ENCODE data around the gene ELMOD1. TPM values are rescaled to one million over a fixed set of nuclear protein-coding genes. Genes with fewer than 3 reads are reported as not detected.

Gene ELMOD1
- total RNA-seq, 2 experiments from 2014 or later, result not detected

- Histone ChIP-seq H3K27ac (ENCODE audit: low read depth in 1 of 2, low read length in 2 of 2) (no peak overlapping the region), H3K9me3 (ENCODE audit: control insufficient read depth in 1 of 2, insufficient read depth in 1 of 2, low read length in 2 of 2) (no peaks in the 10 kb centered on the region), H3K36me3 (ENCODE audit: insufficient read depth, low read length) (no peaks in the 10 kb centered on the region), H3K4me1 (ENCODE audit: insufficient read depth, low read length) (no peaks in the 10 kb centered on the region), H3K27me3 (ENCODE audit: control insufficient read depth in 1 of 2, insufficient read depth in 2 of 2, low read length in 2 of 2) (peaks cover 0 to 2% of the 10 kb centered on the region in 2 experiments), H3K4me3 (ENCODE audit: low read length) (no peak overlapping the region)
- Mint-ChIP-seq H3K4me3 (no peak overlapping the region), H3K9me3 (no peaks in the 10 kb centered on the region), H3K27ac (no peak overlapping the region), H3K36me3 (ENCODE audit: low read depth) (no peaks in the 10 kb centered on the region), H3K4me1 (ENCODE audit: low read depth) (no peaks in the 10 kb centered on the region), H3K27me3 (peaks cover 41% of the 10 kb centered on the region)
- ATAC-seq (ENCODE audit: poor library complexity) (no peak), DNase-seq (no peak)
- CTCF ChIA-PET, result interaction anchor here (0.9 kb wide), 1 partner anchor 14 kb away, joined by 3 read pairs; no protein-coding TSS in a partner anchor
- TF ChIP-seq CTCF (IDR thresholded peaks at IDR 0.05), result no peak
- intact Hi-C loops (cut with DNase I, micrococcal nuclease), result no loop called here
- POLR2A ChIA-PET, result no interaction called here
These were observed 119.4 kb downstream of the ELMOD1 start for GRCh38 chr11:107710301-107710700.

GRCh38 chr11:107711861-107712755, 121.2 kb downstream of the ELMOD1 start, which contains the start of gene SLN:
Gene SLN (minus strand): TSS chr11:107712056.
- POLR2A ChIA-PET, result no interaction called here
- peaks cover 46% of the 10 kb centered on the region for H3K27me3 Mint-ChIP-seq
- H3K9me3 Mint-ChIP-seq, result no peaks in the 10 kb centered on the region
- DNase-seq, result no peak
- Histone ChIP-seq H3K4me1 (ENCODE audit: insufficient read depth, low read length) (no peaks in the 10 kb centered on the region), H3K27ac (ENCODE audit: low read depth in 1 of 2, low read length in 2 of 2) (no peak within 1 kb of the TSS), H3K36me3 (ENCODE audit: insufficient read depth, low read length) (no peaks in the 10 kb centered on the region), H3K9me3 (ENCODE audit: control insufficient read depth in 1 of 2, insufficient read depth in 1 of 2, low read length in 2 of 2) (no peaks in the 10 kb centered on the region), H3K27me3 (ENCODE audit: control insufficient read depth in 1 of 2, insufficient read depth in 2 of 2, low read length in 2 of 2) (no peaks in the 10 kb centered on the region), H3K4me3 (ENCODE audit: low read length) (no peak within 1 kb of the TSS)
- intact Hi-C loops (cut with DNase I, micrococcal nuclease), result no loop called here
- CTCF ChIA-PET, result no interaction called here
- no peak within 1 kb of the TSS for H3K27ac Mint-ChIP-seq
- H3K4me3 Mint-ChIP-seq, result no peak within 1 kb of the TSS
- ATAC-seq (ENCODE audit: poor library complexity), result no peak
- no peaks in the 10 kb centered on the region for H3K4me1 Mint-ChIP-seq (ENCODE audit: low read depth)
- no peak for TF ChIP-seq CTCF (IDR thresholded peaks at IDR 0.05)
- no peaks in the 10 kb centered on the region for H3K36me3 Mint-ChIP-seq (ENCODE audit: low read depth)

GRCh38 chr11:107713009-107713408, 122.1 kb downstream of the ELMOD1 start:
- TF ChIP-seq CTCF (IDR thresholded peaks at IDR 0.05), result no peak
- no peaks in the 10 kb centered on the region for H3K4me1 ChIP-seq (ENCODE audit: insufficient read depth, low read length)
- POLR2A ChIA-PET, result no interaction called here
- DNase-seq (no peak), ATAC-seq (ENCODE audit: poor library complexity) (no peak)
- no peaks in the 10 kb centered on the region for H3K36me3 Mint-ChIP-seq (ENCODE audit: low read depth)
- peaks cover 0 to 3% of the 10 kb centered on the region in 2 experiments for H3K27me3 ChIP-seq (ENCODE audit: control insufficient read depth in 1 of 2, insufficient read depth in 2 of 2, low read length in 2 of 2)
- H3K4me1 Mint-ChIP-seq (ENCODE audit: low read depth), result no peaks in the 10 kb centered on the region
- peaks cover 39% of the 10 kb centered on the region for H3K27me3 Mint-ChIP-seq
- no peaks in the 10 kb centered on the region for H3K9me3 ChIP-seq (ENCODE audit: control insufficient read depth in 1 of 2, insufficient read depth in 1 of 2, low read length in 2 of 2)
- intact Hi-C loops (cut with DNase I, micrococcal nuclease), result no loop called here
- no peaks in the 10 kb centered on the region for H3K9me3 Mint-ChIP-seq
- no peak overlapping the region for H3K4me3 Mint-ChIP-seq
- CTCF ChIA-PET, result no interaction called here
- H3K27ac ChIP-seq (ENCODE audit: low read depth in 1 of 2, low read length in 2 of 2), result no peak overlapping the region
- H3K4me3 ChIP-seq (ENCODE audit: low read length), result no peak overlapping the region
- H3K27ac Mint-ChIP-seq, result no peak overlapping the region
- H3K36me3 ChIP-seq (ENCODE audit: insufficient read depth, low read length), result no peaks in the 10 kb centered on the region

Other genes with a start within 250 kb of the ELMOD1 start
- 10 to 100 TPM; 21.2 to 21.8 TPM for gene CWF19L2, start 133.3 kb upstream of the ELMOD1 start, total RNA-seq
- 1 to 10 TPM; 6.5 to 7.7 TPM for gene ALKBH8, start 25.4 kb upstream of the ELMOD1 start, total RNA-seq
- not detected for gene SLN, start 120.9 kb downstream of the ELMOD1 start, total RNA-seq

Measured in CD4-positive, alpha-beta T cell (primary cell).